ENCODE measurements around the gene PEX1. TPM values are rescaled to one million over a fixed set of nuclear protein-coding genes. Genes with fewer than 3 reads are reported as not detected.

PEX1 gene
- total and polyA plus RNA-seq, 5 donors from 2014 or later, result 7.9 to 23.0 (median 10.1) TPM

Other genes starting within 250 kb of the PEX1 start
- 17.8 TPM for gene GATAD1, start 81.0 kb downstream of the PEX1 start, total RNA-seq
- gene GATAD1, start 81.0 kb downstream of the PEX1 start, polyA plus RNA-seq, result 1 to 10 TPM; 5.9 to 7.9 (median 6.6) TPM
- gene ERVW-1, start 50.6 kb downstream of the PEX1 start, total RNA-seq, result not detected
- not detected for gene ERVW-1, start 50.6 kb downstream of the PEX1 start, polyA plus RNA-seq
- gene RBM48, start 275 bp upstream of the PEX1 start, total RNA-seq, result 33.7 TPM
- gene RBM48, start 275 bp upstream of the PEX1 start, polyA plus RNA-seq, result 10 to 100 TPM; 30.0 to 51.6 (median 38.7) TPM
- 80.6 TPM for gene FAM133B, start 61.9 kb upstream of the PEX1 start, total RNA-seq
- gene FAM133B, start 61.9 kb upstream of the PEX1 start, polyA plus RNA-seq, result 10 to 100 TPM; 17.5 to 34.0 (median 18.0) TPM